IMR-90 (cell line): ENCODE results near the gene EHMT1. TPM values are rescaled to one million over a fixed set of nuclear protein-coding genes. Genes with fewer than 3 reads are reported as not detected.

Experiments used
- ATAC-seq: fragments of 200-7000 bp; cut with Tn5 transposase; 2 replicates; pipeline ENCODE4 v1.9.1; 2020; ENCODE audit warnings: low read depth, mild to moderate bottlenecking, moderate library complexity
- BruUV-seq: library from RNA; stranded (reverse); fragments of 400-500 nt; replicated peaks from 2 replicates; lab custom pipeline; 2021; lab: Mats Ljungman, UMichigan
- CTCF ChIA-PET: fragments of 300-600 bp; formaldehyde crosslinking; extraction: SDS; loops from one replicate; lab custom pipeline; 2021; ENCODE audit warnings: antibody characterized with exemption; lab: Yijun Ruan, JAX
- POLR2A ChIA-PET: fragments of 300-600 bp; sonication (Branson Sonifier 250); formaldehyde crosslinking; loops from one replicate; lab custom pipeline; 2022; ENCODE audit warnings: antibody characterized with exemption; ENCODE audit not compliant: unreplicated experiment; lab: Charles Lee
- DNase-seq: peaks from one replicate; pipeline ENCODE4 v3.0.0; 2013
- H2AFZ ChIP-seq: replicated peaks from 2 replicates; pipeline ENCODE3; 2013; ENCODE audit warnings: low read length, mild to moderate bottlenecking; ENCODE audit not compliant: poor library complexity
- H2AK5ac ChIP-seq: 2 replicates; pipeline ENCODE4 v1.6.1; 2013; ENCODE audit warnings: low read depth, low read length, inconsistent platforms
- H2AK9ac ChIP-seq: replicated peaks from 2 replicates; pipeline ENCODE3; 2013; ENCODE audit warnings: mild to moderate bottlenecking, low read depth, low read length, moderate library complexity; ENCODE audit not compliant: poor library complexity
- H2BK120ac ChIP-seq: 2 replicates; pipeline ENCODE4 v1.6.1; 2013; ENCODE audit warnings: low read depth, low read length, inconsistent platforms
- H2BK15ac ChIP-seq: 3 replicates; pipeline ENCODE4 v1.6.1; 2013; ENCODE audit warnings: low read depth, low read length, inconsistent platforms
- H2BK20ac ChIP-seq: 2 replicates; pipeline ENCODE4 v1.6.1; 2013; ENCODE audit warnings: low read depth, mild to moderate bottlenecking, inconsistent platforms, low read length, moderate library complexity
- H2BK5ac ChIP-seq: 2 replicates; pipeline ENCODE4 v1.6.1; 2013; ENCODE audit warnings: mild to moderate bottlenecking, low read depth, low read length, inconsistent platforms; ENCODE audit not compliant: poor library complexity, severe bottlenecking
- H3K14ac ChIP-seq: replicated peaks from 2 replicates; pipeline ENCODE4 v1.6.1; 2013; ENCODE audit warnings: low read depth, low read length, inconsistent platforms
- H3K18ac ChIP-seq: 2 replicates; pipeline ENCODE4 v1.6.1; 2013; ENCODE audit warnings: low read depth, low read length, control low read depth
- H3K23ac ChIP-seq: 2 replicates; pipeline ENCODE4 v1.6.1; 2013; ENCODE audit warnings: low read depth, low read length, inconsistent platforms
- H3K27ac ChIP-seq: 2 replicates; pipeline ENCODE4 v1.5.1; 2013; ENCODE audit warnings: mild to moderate bottlenecking, control low read depth, low read length; ENCODE audit not compliant: insufficient read depth
- H3K27me3 ChIP-seq: 2 replicates; pipeline ENCODE4 v1.6.1; 2013; ENCODE audit warnings: low read length; ENCODE audit not compliant: control insufficient read depth, insufficient read depth
- H3K36me3 ChIP-seq: 2 replicates; pipeline ENCODE4 v1.6.1; 2013; ENCODE audit warnings: low read length, mixed read lengths; ENCODE audit not compliant: control insufficient read depth, insufficient read depth
- H3K4ac ChIP-seq: 2 replicates; pipeline ENCODE4 v1.6.1; 2013; ENCODE audit warnings: low read depth, low read length, inconsistent platforms
- H3K4me1 ChIP-seq: 2 replicates; pipeline ENCODE4 v1.6.1; 2013; ENCODE audit warnings: low read length, mixed read lengths; ENCODE audit not compliant: control insufficient read depth, insufficient read depth
- H3K4me2 ChIP-seq: 2 replicates; pipeline ENCODE4 v1.6.1; 2013; ENCODE audit warnings: low read depth, mild to moderate bottlenecking, control low read depth, low read length, moderate library complexity
- H3K4me3 ChIP-seq: 2 replicates; pipeline ENCODE4 v1.5.1; 2013; ENCODE audit warnings: low read depth, mild to moderate bottlenecking, control low read depth, low read length, moderate library complexity; ENCODE audit not compliant: insufficient read depth
- H3K56ac ChIP-seq: 2 replicates; pipeline ENCODE4 v1.6.1; 2013; ENCODE audit warnings: low read length, inconsistent platforms; ENCODE audit not compliant: insufficient read depth; ENCODE audit errors: extremely low read depth
- H3K79me1 ChIP-seq, 2 experiments: 2 replicates each; pipeline ENCODE4 v1.6.1; 2013; ENCODE audit warnings: low read length in 2 of 2, inconsistent platforms in 1 of 2, low read depth in 1 of 2
- H3K9ac ChIP-seq: 2 replicates; pipeline ENCODE4 v1.6.1; 2013; ENCODE audit warnings: low read depth, low read length, control low read depth
- H3K9me1 ChIP-seq: 2 replicates; pipeline ENCODE4 v1.6.1; 2013; ENCODE audit warnings: low read length, inconsistent platforms; ENCODE audit not compliant: insufficient read depth
- H3K9me3 ChIP-seq: 2 replicates; pipeline ENCODE4 v1.6.1; 2013; ENCODE audit warnings: low read length; ENCODE audit not compliant: control insufficient read depth, insufficient read depth
- H4K20me1 ChIP-seq: 2 replicates; pipeline ENCODE4 v1.6.1; 2013; ENCODE audit warnings: low read length, inconsistent platforms; ENCODE audit not compliant: insufficient read depth
- H4K5ac ChIP-seq: 2 replicates; pipeline ENCODE4 v1.6.1; 2013; ENCODE audit warnings: mild to moderate bottlenecking, low read depth, low read length, control low read depth
- H4K8ac ChIP-seq, 2 experiments: 2 replicates each; pipeline ENCODE4 v1.6.1; 2013; ENCODE audit warnings: low read depth in 2 of 2, low read length in 2 of 2, control low read depth in 1 of 2, inconsistent platforms in 1 of 2
- H4K91ac ChIP-seq: 2 replicates; pipeline ENCODE4 v1.6.1; 2013; ENCODE audit warnings: low read depth, low read length, inconsistent platforms; ENCODE audit not compliant: insufficient read depth
- MAFK ChIP-seq: IDR thresholded peaks from 2 replicates; pipeline ENCODE4 v1.6.1; 2012; ENCODE audit warnings: low read depth, low read length, improper control_type of control experiment
- MAZ ChIP-seq: IDR thresholded peaks from 2 replicates; pipeline ENCODE4 v1.6.1; 2012; ENCODE audit warnings: low read depth, mild to moderate bottlenecking, low read length, improper control_type of control experiment, moderate library complexity, borderline replicate concordance
- MXI1 ChIP-seq: IDR thresholded peaks from 2 replicates; pipeline ENCODE4 v1.6.1; 2012; ENCODE audit warnings: low read depth, mild to moderate bottlenecking, low read length, moderate library complexity, borderline replicate concordance
- NFE2L2 ChIP-seq: fragments of 150-350 bp; IDR thresholded peaks from 2 replicates; pipeline ENCODE4 v1.6.1; 2016; ENCODE audit warnings: low read depth, mild to moderate bottlenecking, low read length
- POLR2A ChIP-seq: IDR thresholded peaks from 2 replicates; pipeline ENCODE4 v1.6.1; 2012; ENCODE audit warnings: mild to moderate bottlenecking, low read depth, low read length
- RAD21 ChIP-seq: IDR thresholded peaks from 2 replicates; pipeline ENCODE4 v1.6.1; 2012; ENCODE audit warnings: low read length, improper control_type of control experiment
- RCOR1 ChIP-seq: IDR thresholded peaks from 2 replicates; pipeline ENCODE4 v1.6.1; 2012; ENCODE audit warnings: mild to moderate bottlenecking, low read length, improper control_type of control experiment; ENCODE audit not compliant: insufficient replicate concordance
- RFX5 ChIP-seq: IDR thresholded peaks from 2 replicates; pipeline ENCODE4 v1.8.0; 2012; ENCODE audit warnings: low read depth, mild to moderate bottlenecking, low read length, moderate library complexity
- SMC3 ChIP-seq: fragments of 150-350 bp; IDR thresholded peaks from 2 replicates; pipeline ENCODE4 v1.6.1; 2016; ENCODE audit warnings: low read depth, mild to moderate bottlenecking, antibody characterized with exemption, low read length, moderate library complexity
- WGBS, 2 experiments: methylation state at CpG; one replicate each; pipeline versions ENCODE4 v1.1.5 to v1.1.7; 2013; ENCODE audit warnings: missing lambda C conversion rate in 2 of 2; ENCODE audit not compliant: insufficient read length in 1 of 2; ENCODE audit errors: extremely low coverage in 2 of 2; 5-methylcytosine and 5-hydroxymethylcytosine counted together
- dilution Hi-C: fragments of 300-500 bp; cut with HindIII; formaldehyde crosslinking; loops from one replicate; pipeline ENCODE4 v1.14.3; 2018; ENCODE audit warnings: low sequenced_read_pairs; ENCODE audit not compliant: unreplicated experiment
- in situ Hi-C: fragments of 300-500 bp; cut with MboI; formaldehyde crosslinking; loops from 3 replicates; pipeline ENCODE4 v1.14.3; 2019; ENCODE audit warnings: low sequenced_read_pairs, inconsistent platforms, mixed read lengths
- intact Hi-C: fragments of 100-400 bp; cut with micrococcal nuclease; formaldehyde crosslinking; loops from 2 replicates; pipeline ENCODE4 v1.10.0; 2022
- polyA plus RNA-seq, 3 experiments: library from polyadenylated mRNA; depleted of rRNA; stranded (reverse); fragments of >200 nt; gene quantifications; 2 replicates each; pipeline ENCODE4 v1.2.3, GENCODE V29; 2012; ENCODE audit warnings: low replicate concordance in 1 of 3
- total RNA-seq: library from RNA; depleted of rRNA; stranded (reverse); fragments of >200 nt; gene quantifications from 2 replicates; pipeline ENCODE4 v1.2.3, GENCODE V29; 2012
- TF ChIP-seq, protein P1 (sequence below): conservative IDR thresholded peaks from 2 replicates; pipeline ENCODE4 v1.5.1; 2012; ENCODE audit warnings: mild to moderate bottlenecking, low read depth, low read length, improper control_type of control experiment
- TF ChIP-seq, protein P2 (sequence below): fragments of 150-350 bp; IDR thresholded peaks from 2 replicates; pipeline ENCODE4 v1.6.1; 2016; ENCODE audit warnings: low read depth, mild to moderate bottlenecking, low read length, moderate library complexity, borderline replicate concordance

EHMT1 gene
- total and polyA plus RNA-seq, 2 of the 4 experiments (the other 2 are of a cell fraction), result 32.8 to 35.1 TPM

DNA sequence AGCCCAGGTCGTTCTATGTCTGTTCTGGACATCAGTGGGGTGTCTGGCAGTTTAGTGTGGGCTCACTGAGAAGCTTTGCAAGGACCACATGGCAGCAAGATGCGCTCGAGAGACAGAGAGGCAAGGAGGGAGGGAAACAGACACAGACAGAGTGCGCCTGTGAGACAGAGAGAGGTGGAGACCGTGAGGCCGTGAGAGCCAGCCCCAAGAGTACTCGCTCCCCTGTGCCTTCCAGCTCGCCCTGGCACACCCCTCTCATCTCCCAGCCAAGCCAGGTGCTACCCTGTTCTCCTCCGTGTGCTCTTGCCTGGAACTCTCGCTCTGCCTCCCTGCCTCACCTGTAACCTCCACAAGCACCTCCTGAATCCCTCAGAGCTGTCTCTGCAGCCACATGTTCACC lies 106.8 kb downstream of the EHMT1 start:
- BruUV-seq, result no TSS peak
- Histone ChIP-seq H3K79me1 (peaks cover 38 to 61% of the 10 kb centered on the region in 2 experiments), H3K9me1 (peaks cover 16% of the 10 kb centered on the region), H4K20me1 (peaks cover 38% of the 10 kb centered on the region), H3K9ac (no peak overlapping the region), H3K56ac (no peak overlapping the region), H2BK120ac (no peak overlapping the region), H2BK5ac (no peak overlapping the region), H3K23ac (no peak overlapping the region), H3K4me2 (no peak overlapping the region), H3K18ac (no peak overlapping the region), H2BK15ac (no peak overlapping the region), H3K4ac (no peak overlapping the region), H4K5ac (no peak overlapping the region), H4K8ac (no peak overlapping the region), H3K27me3 (no peaks in the 10 kb centered on the region), H3K4me3 (no peak overlapping the region), H2BK20ac (no peak overlapping the region), H2AK9ac (no peak overlapping the region), H3K9me3 (no peaks in the 10 kb centered on the region), H3K27ac (no peak overlapping the region), H2AK5ac (no peak overlapping the region), H3K36me3 (peaks cover 26% of the 10 kb centered on the region), H3K4me1 (peaks cover 6% of the 10 kb centered on the region; the same call in 1 of the 2 replicates), H3K14ac (no peak overlapping the region), H2AFZ (no peak overlapping the region), H4K91ac (no peak overlapping the region)
- ATAC-seq (no peak), DNase-seq (no peak)
- TF ChIP-seq, protein P1, sequence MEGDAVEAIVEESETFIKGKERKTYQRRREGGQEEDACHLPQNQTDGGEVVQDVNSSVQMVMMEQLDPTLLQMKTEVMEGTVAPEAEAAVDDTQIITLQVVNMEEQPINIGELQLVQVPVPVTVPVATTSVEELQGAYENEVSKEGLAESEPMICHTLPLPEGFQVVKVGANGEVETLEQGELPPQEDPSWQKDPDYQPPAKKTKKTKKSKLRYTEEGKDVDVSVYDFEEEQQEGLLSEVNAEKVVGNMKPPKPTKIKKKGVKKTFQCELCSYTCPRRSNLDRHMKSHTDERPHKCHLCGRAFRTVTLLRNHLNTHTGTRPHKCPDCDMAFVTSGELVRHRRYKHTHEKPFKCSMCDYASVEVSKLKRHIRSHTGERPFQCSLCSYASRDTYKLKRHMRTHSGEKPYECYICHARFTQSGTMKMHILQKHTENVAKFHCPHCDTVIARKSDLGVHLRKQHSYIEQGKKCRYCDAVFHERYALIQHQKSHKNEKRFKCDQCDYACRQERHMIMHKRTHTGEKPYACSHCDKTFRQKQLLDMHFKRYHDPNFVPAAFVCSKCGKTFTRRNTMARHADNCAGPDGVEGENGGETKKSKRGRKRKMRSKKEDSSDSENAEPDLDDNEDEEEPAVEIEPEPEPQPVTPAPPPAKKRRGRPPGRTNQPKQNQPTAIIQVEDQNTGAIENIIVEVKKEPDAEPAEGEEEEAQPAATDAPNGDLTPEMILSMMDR, result no peak
- no peak for TF ChIP-seq RCOR1
- TF ChIP-seq, protein P2, sequence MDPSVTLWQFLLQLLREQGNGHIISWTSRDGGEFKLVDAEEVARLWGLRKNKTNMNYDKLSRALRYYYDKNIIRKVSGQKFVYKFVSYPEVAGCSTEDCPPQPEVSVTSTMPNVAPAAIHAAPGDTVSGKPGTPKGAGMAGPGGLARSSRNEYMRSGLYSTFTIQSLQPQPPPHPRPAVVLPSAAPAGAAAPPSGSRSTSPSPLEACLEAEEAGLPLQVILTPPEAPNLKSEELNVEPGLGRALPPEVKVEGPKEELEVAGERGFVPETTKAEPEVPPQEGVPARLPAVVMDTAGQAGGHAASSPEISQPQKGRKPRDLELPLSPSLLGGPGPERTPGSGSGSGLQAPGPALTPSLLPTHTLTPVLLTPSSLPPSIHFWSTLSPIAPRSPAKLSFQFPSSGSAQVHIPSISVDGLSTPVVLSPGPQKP, result no peak
- TF ChIP-seq MAFK, result no peak
- no peak for TF ChIP-seq MXI1
- TF ChIP-seq RFX5, result no peak
- no peak for TF ChIP-seq POLR2A
- TF ChIP-seq NFE2L2, result no peak
- no peak for TF ChIP-seq RAD21
- no peak for TF ChIP-seq SMC3
- TF ChIP-seq MAZ, result no peak
- CTCF ChIA-PET, result no interaction called here
- in situ Hi-C loops (no loop called here), dilution Hi-C loops (no loop called here), intact Hi-C loops (no loop called here)
- POLR2A ChIA-PET, result no interaction called here
- 93% methylated on average over 2 of the region's 10 CpGs; no CpG with 5 or more reads in 1 of the 2 experiments for WGBS, 2 experiments
